GM18909 (cell line): ENCODE measurements around the gene RAB35.

Source experiments
- ATAC-seq: cut with Tn5 transposase; IDR thresholded peaks from one replicate; pipeline ENCODE4 v1.9.1; 2021; ENCODE audit warnings: mild to moderate bottlenecking; ENCODE audit not compliant: unreplicated experiment, poor library complexity

The RAB35 gene

GRCh38 chr12:120134307-120134980, 17.9 kb upstream of the RAB35 start:
- ATAC-seq, result no peak

GRCh38 chr12:120132863-120133385, 16.4 kb upstream of the RAB35 start:
- ATAC-seq, result peak; percentile 91

- ATAC-seq, result no peak
These were observed 15.7 kb upstream of the RAB35 start for GRCh38 chr12:120132054-120132836.

GRCh38 chr12:120131116-120131515, 14.6 kb upstream of the RAB35 start:
- ATAC-seq, result no peak

GRCh38 chr12:120130011-120130410, 13.5 kb upstream of the RAB35 start:
- ATAC-seq, result no peak

- no peak for ATAC-seq
These were observed 10.1 kb upstream of the RAB35 start for GRCh38 chr12:120126635-120127005.

GRCh38 chr12:120125792-120126634, 9.5 kb upstream of the RAB35 start:
- no peak for ATAC-seq

- ATAC-seq, result no peak
These were observed 8.5 kb upstream of the RAB35 start for GRCh38 chr12:120125029-120125428.

- ATAC-seq, result peak; percentile 40
These were observed 5.3 kb upstream of the RAB35 start for GRCh38 chr12:120121766-120122293.

GRCh38 chr12:120121343-120121742, 4.8 kb upstream of the RAB35 start:
- ATAC-seq, result no peak

GRCh38 chr12:120119271-120119973, 2.9 kb upstream of the RAB35 start:
- no peak for ATAC-seq

GRCh38 chr12:120118321-120119061, 1.9 kb upstream of the RAB35 start:
- no peak for ATAC-seq

GRCh38 chr12:120117961-120118320, 1.4 kb upstream of the RAB35 start:
- ATAC-seq, result no peak

- peak; percentile 47 for ATAC-seq
These were observed 469 bp upstream of the RAB35 start for GRCh38 chr12:120116792-120117651.

GRCh38 chr12:120115692-120116440, 687 bp downstream of the RAB35 start:
- peak; percentile 4 for ATAC-seq

- ATAC-seq, result no peak
These were observed 1.5 kb downstream of the RAB35 start for GRCh38 chr12:120115066-120115465.
